DOHH2 (cell line): ENCODE data around the gene PGS1.

Source experiments
- H3F3A ChIP-seq: fragments of 200-600 bp; sonication (generic), shearing (Covaris generic); 2 replicates; pipeline ENCODE4 v1.6.0; 2016; ENCODE audit warnings: antibody characterized with exemption, mild to moderate bottlenecking; ENCODE audit not compliant: control insufficient read depth, insufficient read depth
- H3K27ac ChIP-seq: fragments of 200-600 bp; sonication (generic); 2 replicates; pipeline ENCODE4 v1.5.1; 2014; ENCODE audit warnings: low read depth, mild to moderate bottlenecking, low read length, moderate library complexity
- H3K27me3 ChIP-seq: fragments of 200-600 bp; sonication (generic); 2 replicates; pipeline ENCODE4 v1.6.1; 2014; ENCODE audit warnings: mild to moderate bottlenecking, low read length, mixed read lengths; ENCODE audit not compliant: control insufficient read depth
- H3K36me3 ChIP-seq: fragments of 200-600 bp; sonication (generic); 2 replicates; pipeline ENCODE4 v1.6.1; 2014; ENCODE audit warnings: mild to moderate bottlenecking, low read length, moderate library complexity, mixed read lengths; ENCODE audit not compliant: control insufficient read depth
- H3K4me1 ChIP-seq: fragments of 200-600 bp; sonication (generic); 2 replicates; pipeline ENCODE4 v1.6.1; 2014; ENCODE audit warnings: mild to moderate bottlenecking, low read length, mixed read lengths; ENCODE audit not compliant: control insufficient read depth
- H3K4me2 ChIP-seq: fragments of 200-600 bp; sonication (generic); 2 replicates; pipeline ENCODE4 v1.6.0; 2014; ENCODE audit warnings: mild to moderate bottlenecking, low read length, moderate library complexity
- H3K4me3 ChIP-seq: fragments of 200-600 bp; sonication (generic); 2 replicates; pipeline ENCODE4 v1.5.1; 2014; ENCODE audit warnings: mild to moderate bottlenecking, low read length, mixed read lengths
- H3K79me2 ChIP-seq: fragments of 200-600 bp; sonication (generic); 2 replicates; pipeline ENCODE4 v1.6.1; 2014; ENCODE audit warnings: mild to moderate bottlenecking, low read length, mixed read lengths; ENCODE audit not compliant: control insufficient read depth
- H3K9me2 ChIP-seq: fragments of 200-600 bp; sonication (generic); replicated peaks from 2 replicates; pipeline ENCODE4 v1.6.1; 2014; ENCODE audit warnings: mild to moderate bottlenecking, low read length, mixed read lengths; ENCODE audit not compliant: control insufficient read depth
- H3K9me3 ChIP-seq: fragments of 200-600 bp; sonication (generic); 2 replicates; pipeline ENCODE4 v1.6.1; 2014; ENCODE audit warnings: antibody characterized with exemption, low read length, mixed read lengths; ENCODE audit not compliant: control insufficient read depth, insufficient read depth
- H4K20me1 ChIP-seq: fragments of 200-600 bp; sonication (generic); 2 replicates; pipeline ENCODE4 v1.6.0; 2014; ENCODE audit warnings: low read depth, mild to moderate bottlenecking, antibody characterized with exemption, low read length, moderate library complexity; ENCODE audit not compliant: control insufficient read depth, insufficient read depth
- CTCF ChIP-seq: fragments of 200-600 bp; sonication (generic); IDR thresholded peaks from one replicate; pipeline ENCODE4 v1.5.1; 2014; ENCODE audit warnings: antibody characterized with exemption, mild to moderate bottlenecking, low read depth, low read length; ENCODE audit not compliant: poor library complexity, severe bottlenecking
- EZH2phosphoT487 ChIP-seq: fragments of 200-600 bp; sonication (generic); IDR thresholded peaks from 2 replicates; pipeline ENCODE4 v1.6.1; 2017; ENCODE audit warnings: borderline replicate concordance, mild to moderate bottlenecking, antibody characterized with exemption, low read length, moderate library complexity, mixed read lengths

The PGS1 gene

DNA sequence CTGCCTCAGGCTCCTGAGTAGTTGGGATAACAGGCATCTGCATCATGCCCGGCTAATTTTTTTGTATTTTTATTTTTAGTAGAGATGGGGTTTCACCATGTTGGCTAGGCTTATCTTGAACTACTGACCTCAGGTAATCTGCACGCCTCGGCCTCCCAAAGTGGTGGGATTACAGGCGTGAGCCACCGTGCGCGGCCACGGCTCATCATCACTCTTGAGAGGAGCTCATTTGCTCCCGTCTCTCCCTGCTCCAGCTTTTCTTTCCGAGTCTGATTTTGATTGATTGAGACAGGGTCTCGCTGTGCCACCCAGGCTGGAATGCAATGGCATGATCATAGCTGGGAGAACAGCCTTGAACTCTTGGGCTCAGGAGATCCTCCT lies 12.6 kb downstream of the PGS1 start:
- Histone ChIP-seq H3K79me2 (peaks cover 84% of the 10 kb centered on the region), H3K36me3 (peaks cover 25% of the 10 kb centered on the region), H3K9me2 (no peaks in the 10 kb centered on the region), H3K27ac (no peak overlapping the region), H3K27me3 (no peaks in the 10 kb centered on the region), H4K20me1 (peaks cover 5% of the 10 kb centered on the region), H3K9me3 (no peaks in the 10 kb centered on the region), H3K4me3 (no peak overlapping the region), H3K4me2 (no peak overlapping the region), H3K4me1 (peaks cover 29% of the 10 kb centered on the region), H3F3A (no peaks in the 10 kb centered on the region)
- TF ChIP-seq EZH2phosphoT487, result no peak
- TF ChIP-seq CTCF, result no peak

- Histone ChIP-seq H3K4me1 (peaks cover 21% of the 10 kb centered on the region), H3K9me3 (no peaks in the 10 kb centered on the region), H4K20me1 (peaks cover 2% of the 10 kb centered on the region), H3F3A (no peaks in the 10 kb centered on the region), H3K27me3 (no peaks in the 10 kb centered on the region), H3K4me3 (no peak overlapping the region), H3K27ac (no peak overlapping the region), H3K9me2 (no peaks in the 10 kb centered on the region), H3K79me2 (peaks cover 76% of the 10 kb centered on the region), H3K36me3 (peaks cover 33% of the 10 kb centered on the region), H3K4me2 (no peak overlapping the region)
- no peak for TF ChIP-seq EZH2phosphoT487
- TF ChIP-seq CTCF, result no peak
Observed at GRCh38 chr17:78391843-78392242, 13.4 kb downstream of the PGS1 start.

DNA sequence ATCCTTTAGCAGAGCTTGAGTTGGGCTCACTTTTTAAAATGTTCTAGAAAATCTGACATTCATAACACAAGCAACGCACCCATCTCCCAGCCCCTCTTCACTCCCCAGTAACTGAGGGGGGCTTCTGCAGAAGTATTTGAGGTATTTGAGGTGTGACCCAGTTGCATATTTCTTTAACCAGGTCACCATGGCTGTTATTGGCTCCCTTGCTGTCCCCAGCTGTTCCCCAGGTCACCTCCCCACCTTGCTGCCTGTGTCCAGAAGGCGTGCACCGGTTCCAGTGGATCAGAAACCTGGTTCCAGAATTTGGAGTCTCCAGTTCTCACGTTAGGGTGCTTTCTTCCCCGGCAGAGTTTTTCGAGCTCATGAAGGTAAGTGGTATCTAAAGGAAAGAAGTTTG lies 13.8 kb downstream of the PGS1 start:
- Histone ChIP-seq H3F3A (no peaks in the 10 kb centered on the region), H3K4me1 (peaks cover 16% of the 10 kb centered on the region), H3K27me3 (no peaks in the 10 kb centered on the region), H3K79me2 (peaks cover 71% of the 10 kb centered on the region), H3K4me2 (no peak overlapping the region), H3K36me3 (peaks cover 35% of the 10 kb centered on the region), H3K4me3 (no peak overlapping the region), H4K20me1 (no peaks in the 10 kb centered on the region; the same call in 1 of the 2 replicates), H3K27ac (no peak overlapping the region), H3K9me2 (no peaks in the 10 kb centered on the region), H3K9me3 (no peaks in the 10 kb centered on the region)
- no peak for TF ChIP-seq EZH2phosphoT487
- TF ChIP-seq CTCF, result no peak

DNA sequence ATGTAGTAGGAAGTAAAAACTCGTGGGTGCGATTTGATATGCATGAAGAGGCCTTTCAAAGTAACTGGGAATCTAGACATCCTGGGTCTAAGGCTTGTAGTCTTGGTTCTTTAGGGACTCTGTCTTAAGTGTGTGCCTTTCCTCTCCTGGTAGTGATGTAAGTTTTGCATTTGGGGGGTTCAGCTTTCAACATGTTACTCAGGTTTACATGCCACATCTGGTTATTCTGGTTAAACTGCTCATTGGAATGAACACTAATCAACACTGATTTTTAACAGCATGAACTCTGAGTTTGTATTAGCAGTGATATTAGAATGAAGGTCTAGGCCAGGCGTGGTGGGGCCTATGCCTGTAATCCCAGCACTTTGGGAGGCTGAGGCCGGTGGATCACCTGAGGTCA lies 15.1 kb downstream of the PGS1 start:
- H3K4me3 ChIP-seq, result no peak overlapping the region
- peaks cover 3% of the 10 kb centered on the region for H3K4me1 ChIP-seq
- peaks cover 43% of the 10 kb centered on the region for H3K36me3 ChIP-seq
- H3K9me2 ChIP-seq, result no peaks in the 10 kb centered on the region
- H3K79me2 ChIP-seq, result peaks cover 59% of the 10 kb centered on the region
- H3F3A ChIP-seq, result no peaks in the 10 kb centered on the region
- H3K4me2 ChIP-seq, result no peak overlapping the region
- no peaks in the 10 kb centered on the region for H3K27me3 ChIP-seq
- no peaks in the 10 kb centered on the region for H3K9me3 ChIP-seq
- H3K27ac ChIP-seq, result no peak overlapping the region
- no peaks in the 10 kb centered on the region; the same call in 1 of the 2 replicates for H4K20me1 ChIP-seq
- TF ChIP-seq EZH2phosphoT487, result no peak
- no peak for TF ChIP-seq CTCF
